HG02938 (cell line): ENCODE results near the gene TEX10.
"Not testable (repeated sequence)": the region's sequence is repeated elsewhere in the genome, so short reads cannot be mapped to it uniquely, and the experiment has no call there.

ENCODE experiments used
- ATAC-seq: cut with Tn5 transposase; IDR thresholded peaks from one replicate; pipeline ENCODE4 v1.9.1; 2021; ENCODE audit warnings: mild to moderate bottlenecking, moderate library complexity; ENCODE audit not compliant: unreplicated experiment

TEX10 gene

DNA sequence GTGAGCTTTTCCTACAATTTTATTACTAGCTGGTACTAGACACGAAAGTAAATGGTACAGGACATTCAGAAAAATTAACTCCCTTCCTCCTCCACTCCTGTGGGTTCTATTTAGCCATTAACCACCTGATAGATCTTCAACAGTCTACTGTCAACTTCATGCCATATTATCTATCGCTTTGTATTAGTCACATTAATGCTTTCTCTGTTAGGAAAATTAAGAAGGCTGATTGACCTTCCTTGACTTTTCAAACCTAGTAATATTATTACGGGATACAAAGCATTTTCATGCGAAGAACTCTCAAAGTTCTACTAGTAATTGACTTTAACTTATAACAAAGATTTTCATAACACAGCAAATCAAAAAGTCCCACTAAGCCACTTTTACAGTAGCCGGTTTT lies 1.2 kb downstream of the TEX10 start:
- ATAC-seq: no peak

DNA sequence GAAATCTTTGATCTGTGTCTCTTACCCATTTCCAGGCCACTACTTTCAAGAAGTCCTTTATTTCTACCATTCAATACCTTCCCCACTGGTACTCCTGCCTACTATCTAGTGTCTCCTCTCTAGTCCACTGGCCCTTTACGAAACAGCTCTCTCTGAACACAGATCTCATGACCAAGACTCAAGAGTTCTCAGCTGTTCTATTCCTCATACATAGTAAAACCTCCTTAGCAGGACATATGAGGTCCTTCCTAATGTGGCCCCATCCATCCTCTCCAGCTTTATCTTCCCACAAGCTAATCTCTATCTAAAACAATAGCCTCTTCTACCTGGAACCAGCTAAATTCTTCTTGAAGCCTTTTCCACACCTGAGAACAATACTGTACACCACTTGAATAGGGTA lies 2.6 kb downstream of the TEX10 start:
- no peak for ATAC-seq

DNA sequence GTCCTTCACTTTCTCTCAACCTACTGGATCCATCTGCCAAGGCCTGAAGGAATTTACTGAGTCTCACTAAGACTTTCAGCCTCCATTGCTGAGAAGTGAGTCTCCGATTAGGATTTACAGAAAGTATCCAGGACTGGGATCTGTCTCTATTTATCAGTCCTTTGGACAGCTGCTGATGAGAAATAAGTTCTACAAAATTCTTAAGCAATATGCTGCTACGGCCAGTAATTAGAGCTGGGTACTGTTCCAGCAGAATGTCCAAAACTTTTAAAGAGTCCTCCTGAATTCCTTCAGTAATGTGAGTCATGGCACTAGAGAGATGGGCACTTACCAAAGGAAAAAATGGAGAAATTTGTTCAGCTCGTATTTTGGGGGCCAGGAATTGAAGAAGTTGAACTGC lies 5.9 kb downstream of the TEX10 start:
- no peak for ATAC-seq

DNA sequence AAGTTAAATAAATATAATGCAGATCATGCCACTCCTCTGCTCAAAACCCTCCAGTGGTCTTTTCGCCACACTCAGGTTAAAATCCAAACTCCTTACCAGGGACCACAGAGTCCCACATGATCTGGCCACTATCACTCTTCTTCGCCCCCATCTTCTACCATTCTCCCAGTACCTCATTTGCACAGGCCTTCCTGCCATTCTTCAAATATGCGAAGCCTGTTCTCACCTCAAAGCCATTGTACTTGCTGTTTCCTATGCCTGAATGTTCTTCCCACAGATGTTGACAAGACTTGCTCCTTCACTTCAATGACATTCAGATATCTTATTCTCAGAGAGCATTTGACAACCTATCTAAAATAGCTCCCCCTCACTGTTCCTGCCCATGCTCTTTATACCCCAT lies 10.9 kb downstream of the TEX10 start:
- no peak for ATAC-seq

DNA sequence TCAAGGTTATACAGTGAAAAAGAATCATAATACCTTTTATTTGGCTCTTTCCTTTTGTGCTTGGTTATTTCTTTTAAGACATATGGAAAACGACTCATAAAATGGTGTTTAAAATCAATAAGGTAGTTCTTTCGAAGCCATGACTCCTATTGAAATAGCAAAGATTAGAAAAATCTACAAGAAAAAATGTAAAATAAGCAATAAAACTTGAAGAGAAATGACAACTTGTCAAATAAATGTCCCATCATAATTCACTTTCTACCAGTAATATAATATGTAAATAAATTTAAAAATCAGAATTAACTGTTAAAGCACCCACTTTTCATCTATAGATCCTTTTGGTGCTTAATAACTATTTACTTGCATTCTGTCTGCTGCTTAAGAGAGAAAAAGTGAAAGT lies 12.5 kb downstream of the TEX10 start:
- ATAC-seq: no peak

DNA sequence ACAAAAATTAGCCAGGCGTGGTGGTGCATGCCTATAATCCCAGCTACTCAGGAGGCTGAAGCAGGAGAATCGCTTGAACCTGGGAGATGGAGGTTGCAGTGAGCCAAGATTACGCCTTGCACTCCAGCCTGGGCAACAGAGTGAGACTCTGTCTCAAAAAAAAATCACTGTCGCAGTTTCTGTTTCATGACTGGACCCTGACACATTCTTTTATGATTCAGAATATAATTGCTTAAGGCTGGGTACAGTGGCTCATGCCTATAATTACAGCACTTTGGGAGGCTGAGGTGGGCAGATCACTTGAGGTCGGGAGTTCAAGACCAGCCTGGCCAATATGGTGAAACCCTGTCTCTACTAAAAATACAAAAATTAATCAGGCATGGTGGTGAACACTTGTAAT lies 14.0 kb downstream of the TEX10 start:
- ATAC-seq: not testable (repeated sequence)

DNA sequence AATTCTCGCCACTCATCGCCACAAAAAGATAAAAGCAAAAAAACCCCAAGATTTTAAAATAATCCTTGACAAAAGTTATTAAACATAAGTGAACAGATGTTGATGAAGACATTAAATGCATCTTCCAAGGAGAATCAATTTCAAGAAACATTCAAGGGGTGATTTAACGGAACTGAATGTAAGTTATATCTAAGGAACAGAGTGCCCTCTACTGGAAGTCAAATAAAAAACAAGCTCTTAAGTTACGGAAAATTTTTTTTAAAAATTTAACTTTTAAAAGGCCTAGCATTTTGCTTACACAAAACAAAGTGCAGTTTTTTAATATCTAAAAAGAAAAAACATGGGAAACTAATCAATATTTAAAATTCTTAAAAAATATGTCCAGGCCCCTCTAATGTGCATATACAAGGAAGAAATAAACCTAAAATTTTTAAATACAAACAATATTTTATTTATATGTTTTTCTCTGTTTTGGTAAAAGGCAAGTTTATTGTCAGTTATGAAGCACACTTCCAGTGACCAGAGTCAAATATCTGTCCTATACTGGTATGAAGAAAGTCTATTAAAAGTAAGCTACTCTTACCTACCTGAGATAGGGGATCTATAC lies 28.0 kb downstream of the TEX10 start:
- ATAC-seq: no peak

DNA sequence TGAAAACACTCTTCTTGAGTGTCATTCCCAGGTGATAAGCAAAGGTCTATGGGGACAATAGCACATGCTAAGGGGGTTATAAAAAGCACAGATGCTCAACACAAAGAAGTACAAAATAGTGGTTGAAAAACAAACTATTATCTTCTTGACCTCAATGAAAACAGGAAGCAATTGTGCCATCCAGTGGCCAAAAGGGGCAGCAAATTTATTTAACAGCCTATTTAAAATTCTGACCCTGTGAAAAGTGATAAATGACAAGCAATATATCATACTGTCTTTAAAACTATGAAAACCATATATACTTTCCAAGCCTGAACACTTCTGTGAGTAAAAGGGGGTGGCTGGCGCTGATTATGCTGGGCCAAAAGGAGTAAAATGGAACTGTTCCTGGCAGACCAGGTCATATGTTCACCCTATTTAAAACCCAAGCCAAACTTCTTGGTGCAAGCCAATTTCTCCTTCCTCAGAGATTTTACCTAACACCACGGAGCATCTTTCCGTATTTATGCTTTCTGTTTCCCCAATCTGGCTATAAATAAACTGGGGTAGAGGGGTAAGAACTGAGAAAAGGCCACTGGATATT lies 29.7 kb downstream of the TEX10 start:
- ATAC-seq: no peak

DNA sequence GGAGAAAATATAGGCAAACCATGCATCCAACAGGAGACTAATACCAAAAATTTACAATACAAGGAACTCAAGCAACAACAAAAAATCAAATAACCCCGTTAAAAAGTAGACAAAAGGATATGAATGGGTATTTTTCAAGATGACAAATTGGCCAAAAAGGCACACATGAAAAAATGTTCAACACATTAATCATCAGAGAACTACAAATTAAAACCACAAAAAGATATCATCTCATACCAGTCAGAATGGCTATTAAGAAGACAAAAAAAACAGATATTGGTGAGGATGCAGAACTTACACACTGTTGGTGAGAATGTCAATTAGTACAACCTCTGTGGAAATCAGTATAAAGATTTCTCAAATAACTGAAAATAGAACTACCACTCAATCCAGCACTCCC lies 35.0 kb downstream of the TEX10 start:
- no peak for ATAC-seq

DNA sequence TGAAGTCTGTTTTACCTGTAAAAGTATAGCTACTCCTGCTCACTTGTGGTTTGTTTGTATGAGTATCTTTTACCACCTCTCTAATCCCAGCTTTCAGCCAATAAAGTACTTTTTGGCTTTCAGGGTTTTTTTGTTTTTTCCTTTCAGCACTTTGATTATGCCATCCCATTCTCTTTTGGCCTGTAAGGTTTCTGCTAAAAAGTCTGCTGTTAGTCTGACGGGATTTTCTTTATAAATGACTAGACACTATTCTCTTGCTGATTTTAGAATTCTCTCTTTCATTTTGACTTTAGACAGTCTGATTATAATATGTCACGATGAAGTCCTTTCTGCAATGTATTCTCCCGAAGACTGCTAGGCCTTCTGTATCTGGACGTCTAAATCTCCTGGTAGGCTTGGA lies 37.2 kb downstream of the TEX10 start:
- ATAC-seq: no peak

DNA sequence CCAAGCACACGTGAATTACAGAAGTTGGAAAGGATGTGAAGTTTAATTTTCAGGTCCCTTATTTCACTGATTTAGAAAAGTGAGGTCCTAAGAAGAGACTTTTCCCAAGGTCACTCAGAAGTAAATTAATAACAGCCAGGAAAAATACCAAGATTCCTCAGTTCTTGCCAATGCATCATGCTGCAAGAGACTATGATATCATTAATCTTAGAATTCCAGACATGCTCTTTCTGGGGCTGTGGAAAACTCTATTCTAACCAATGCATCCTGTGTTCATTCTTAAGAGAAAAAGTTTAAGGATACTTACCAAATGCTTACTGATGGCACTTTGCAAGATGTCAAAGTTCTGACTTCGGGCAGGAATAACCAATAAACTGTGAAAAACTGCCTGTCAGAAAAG lies 42.8 kb downstream of the TEX10 start:
- ATAC-seq: no peak

DNA sequence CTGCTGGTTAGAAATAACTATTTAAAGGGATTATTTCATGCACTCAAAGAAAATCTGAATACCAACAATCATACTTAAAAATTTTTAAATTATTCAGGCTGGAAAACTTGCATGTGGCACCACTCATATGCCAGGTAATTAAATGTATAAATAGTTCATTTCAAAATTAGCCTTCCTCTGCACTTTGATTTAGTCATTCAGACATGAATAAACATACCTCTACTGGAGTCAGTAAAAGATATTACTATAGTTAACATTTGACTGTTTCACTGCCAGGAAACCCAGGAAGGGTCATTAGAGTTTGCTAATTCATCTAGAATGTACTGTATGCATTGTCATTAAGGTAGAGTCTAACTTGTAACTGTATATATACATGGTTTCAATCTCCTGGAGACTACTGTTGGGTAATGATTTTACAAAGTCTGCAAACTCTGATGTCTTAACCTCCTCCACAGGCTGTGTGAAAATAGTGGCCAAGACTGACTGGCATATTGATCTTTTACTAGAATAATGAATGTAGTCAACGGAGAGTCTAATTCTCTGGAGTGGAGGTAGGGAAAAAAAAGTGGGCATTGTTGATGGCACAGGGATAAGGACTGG lies 43.7 kb downstream of the TEX10 start:
- no peak for ATAC-seq

DNA sequence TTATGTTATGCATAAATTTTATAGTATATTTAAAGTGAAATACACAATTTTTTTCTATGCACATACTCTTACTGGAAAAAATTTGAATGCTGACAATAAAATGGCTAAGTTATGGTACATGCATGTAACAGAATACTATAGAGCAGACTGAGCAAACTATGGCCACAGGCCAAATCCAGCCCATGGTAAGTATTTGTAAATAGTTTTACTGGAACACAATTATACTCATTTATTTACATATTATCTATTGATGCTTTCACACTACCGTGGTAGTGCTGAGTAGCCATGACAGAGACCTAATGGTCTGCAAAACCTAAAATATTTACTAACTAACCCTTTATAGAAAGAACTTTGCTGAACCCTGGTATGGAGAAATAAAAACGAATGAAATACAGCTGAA lies 45.7 kb downstream of the TEX10 start:
- ATAC-seq: no peak

DNA sequence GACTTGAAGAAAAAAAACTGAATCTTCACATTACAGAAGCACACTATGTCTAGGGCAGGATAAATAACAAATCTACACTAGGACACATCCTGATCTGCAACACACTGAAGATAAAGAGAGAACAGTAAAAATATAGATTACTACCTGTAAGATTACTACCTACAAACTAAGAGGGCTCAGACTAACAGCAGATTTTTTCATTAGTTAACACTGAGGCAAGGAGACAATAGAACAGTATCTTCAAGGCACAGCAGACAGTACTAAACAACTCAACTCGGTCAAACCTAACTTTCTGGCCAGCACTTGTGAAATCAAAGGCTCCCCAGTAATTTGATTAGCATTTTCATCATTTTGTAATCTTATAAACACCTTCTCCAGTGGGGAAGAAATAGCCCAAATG lies 46.5 kb downstream of the TEX10 start:
- no peak for ATAC-seq

DNA sequence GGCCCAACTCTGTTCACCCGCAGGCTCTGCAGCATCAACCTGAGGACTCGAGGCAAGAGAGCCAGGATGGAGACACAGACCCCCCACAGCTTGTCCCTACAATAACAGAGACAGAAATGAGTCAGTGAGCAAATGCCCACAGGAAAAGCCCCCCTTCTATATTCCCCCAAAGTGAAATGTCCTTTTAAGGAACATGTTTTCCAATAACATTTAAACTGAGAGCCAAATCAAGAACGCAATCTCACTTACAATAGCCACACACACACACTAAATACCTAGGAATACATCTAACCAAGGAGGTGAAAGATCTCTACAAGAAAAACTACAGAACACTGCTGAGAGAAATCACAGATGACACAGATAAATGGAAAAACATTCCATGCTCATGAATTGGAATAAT lies 49.0 kb downstream of the TEX10 start:
- no peak for ATAC-seq

DNA sequence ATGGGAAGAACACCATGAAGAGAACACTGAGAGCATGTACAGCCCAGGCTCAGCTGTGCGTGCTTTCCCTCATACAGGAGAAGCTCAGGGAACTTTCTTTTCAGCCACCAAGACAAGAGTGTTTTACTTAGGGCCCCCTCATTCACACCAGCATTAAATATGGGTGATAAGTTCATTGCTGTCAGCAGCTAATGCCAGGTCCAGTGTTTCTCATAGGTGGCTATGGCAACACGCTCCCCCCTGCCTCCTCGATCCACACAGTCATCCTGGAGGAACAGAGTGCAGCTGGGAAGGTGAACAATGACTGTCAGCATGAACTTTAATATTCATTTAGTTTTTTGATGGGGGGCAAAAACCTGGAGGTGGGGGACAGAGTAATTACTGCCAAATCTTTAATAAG lies 54.4 kb downstream of the TEX10 start:
- no peak for ATAC-seq

DNA sequence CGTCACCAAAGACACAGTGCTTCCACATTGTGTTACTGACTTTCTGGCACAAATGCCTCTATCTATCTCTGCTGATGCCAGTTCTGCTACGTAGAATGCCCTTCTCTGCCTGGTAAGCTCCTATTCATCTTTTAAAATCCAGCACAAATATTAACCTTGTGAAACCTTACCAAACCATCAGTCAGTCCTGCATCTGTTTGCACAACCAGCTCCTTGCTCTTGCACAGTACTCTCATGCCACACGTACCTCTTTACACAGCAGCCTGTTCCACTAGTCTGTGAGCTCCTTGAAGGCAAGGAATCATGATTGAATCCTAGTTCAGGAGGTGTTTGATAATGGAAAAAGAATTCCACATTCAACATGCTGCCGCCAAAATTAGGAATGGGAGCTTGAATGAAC lies 56.3 kb downstream of the TEX10 start:
- no peak for ATAC-seq

DNA sequence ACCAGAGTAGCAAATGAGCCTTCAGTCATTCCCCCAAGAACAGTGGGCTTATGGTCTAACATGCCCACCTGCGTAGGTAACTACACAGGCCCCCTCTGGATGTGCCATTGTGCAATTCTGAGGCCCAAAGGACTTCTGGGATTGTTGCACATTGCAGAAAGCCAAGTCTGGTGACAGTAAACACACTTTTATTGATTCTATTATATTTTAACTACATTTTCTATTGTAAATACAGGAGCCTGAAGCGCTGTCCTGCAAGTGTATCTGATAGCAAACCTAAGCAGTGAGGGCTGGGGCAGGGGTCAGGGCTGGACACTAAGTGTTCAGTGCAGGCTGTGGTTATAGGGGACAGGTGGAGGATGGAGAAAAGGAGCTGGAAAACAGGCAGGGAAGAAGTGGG lies 57.5 kb downstream of the TEX10 start:
- no peak for ATAC-seq

DNA sequence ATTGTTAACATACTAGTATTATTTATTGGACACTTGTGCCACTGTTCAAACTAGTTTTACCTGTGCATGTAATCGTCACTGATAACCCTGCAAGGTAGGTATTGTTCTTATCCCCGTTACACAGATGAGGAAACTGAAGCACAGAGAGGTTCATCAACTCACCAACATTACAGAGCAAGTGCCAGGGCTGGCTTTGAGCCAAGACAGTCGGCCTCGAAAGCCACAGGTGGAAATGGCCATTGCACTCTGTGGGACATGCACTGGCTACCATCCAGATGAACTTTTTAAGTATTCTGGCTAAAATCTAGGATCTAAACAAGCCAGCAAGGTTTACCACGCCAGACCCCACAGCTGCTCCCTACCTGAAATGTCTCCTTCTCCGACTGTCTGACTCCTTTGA lies 57.9 kb downstream of the TEX10 start:
- ATAC-seq: no peak

DNA sequence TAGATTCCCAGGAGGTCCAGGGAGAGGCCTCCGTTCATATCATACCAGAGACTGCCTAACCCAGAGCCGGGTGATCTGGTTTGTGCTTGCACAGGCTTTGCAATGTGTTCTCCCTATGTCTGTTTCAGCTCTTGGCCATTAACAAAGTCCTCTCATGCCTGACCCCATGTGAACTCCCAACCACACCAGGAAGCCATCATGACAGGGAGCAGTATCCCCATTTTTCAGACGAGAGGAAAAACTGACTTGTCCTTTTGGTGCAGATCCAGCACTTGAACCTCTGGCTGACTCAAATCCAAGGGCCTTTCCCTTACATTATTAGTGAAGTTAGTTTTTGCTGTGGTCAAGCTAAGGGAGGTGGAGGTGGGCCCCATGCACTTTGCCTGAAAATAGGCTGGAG lies 58.4 kb downstream of the TEX10 start:
- ATAC-seq: no peak

DNA sequence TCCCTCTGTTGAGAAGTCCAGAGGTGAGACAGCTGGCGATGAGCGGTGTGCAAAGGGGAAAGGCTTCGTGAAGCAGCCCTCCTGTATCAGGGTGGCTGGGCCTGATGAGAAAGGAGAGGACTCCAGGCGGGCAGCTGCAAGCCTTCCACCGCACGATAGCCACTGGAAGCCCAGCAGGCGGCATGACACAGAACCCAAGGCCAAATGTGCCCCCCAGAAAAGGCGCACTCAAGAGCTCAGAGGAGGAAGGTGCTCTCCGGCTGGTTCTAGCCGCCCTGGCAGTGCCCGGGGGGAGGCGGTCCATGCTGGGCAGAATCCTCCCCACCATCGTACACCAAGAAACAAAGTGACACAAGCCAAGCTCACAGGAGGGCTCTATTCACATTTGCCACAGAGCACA lies 60.3 kb downstream of the TEX10 start:
- ATAC-seq: no peak

DNA sequence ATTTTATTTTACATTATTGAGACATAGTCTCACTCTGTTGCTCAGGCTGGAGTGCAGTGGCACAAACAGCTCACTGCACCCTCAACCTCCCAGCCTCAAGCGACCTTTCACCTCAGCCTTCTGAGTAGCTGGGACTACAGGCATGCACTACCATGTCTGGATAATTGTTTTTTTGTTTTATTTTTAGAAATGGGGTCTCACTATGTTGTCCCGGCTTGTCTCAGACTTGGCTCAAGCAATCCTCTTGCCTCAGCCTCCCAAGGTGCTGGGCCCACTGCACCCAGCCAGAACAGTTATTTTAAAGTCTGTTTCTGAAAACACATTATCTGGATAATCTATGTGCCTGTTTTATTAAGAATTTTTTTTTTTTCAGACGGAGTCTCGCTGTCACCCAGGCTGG lies 62.0 kb downstream of the TEX10 start:
- no peak for ATAC-seq

DNA sequence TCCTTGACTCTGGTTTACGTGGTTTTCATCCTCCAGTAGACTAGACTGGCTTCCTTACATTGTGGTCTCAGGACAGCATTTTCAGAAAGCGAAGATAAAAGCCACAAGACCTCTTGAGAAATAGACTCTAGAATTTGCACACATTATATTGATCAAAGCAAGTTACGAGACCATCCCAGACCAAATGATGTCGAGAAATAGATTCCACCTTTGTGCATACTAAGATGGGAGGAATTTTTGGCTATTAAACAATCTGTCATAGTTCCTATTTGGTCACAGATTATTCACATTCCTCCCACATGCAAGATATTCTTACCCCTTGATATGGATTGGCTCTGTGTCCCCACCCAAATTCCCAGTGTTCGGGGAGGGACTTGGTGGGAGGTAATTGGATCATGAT lies 65.6 kb downstream of the TEX10 start:
- no peak for ATAC-seq
